PC-3 (cell line): Measurements from ENCODE around the gene SLC27A3. TPM values are rescaled to one million over a fixed set of nuclear protein-coding genes. Genes with fewer than 3 reads are reported as not detected.

Experiments
- ATAC-seq: fragments of 200-7000 bp; cut with Tn5 transposase; 2 replicates; pipeline ENCODE4 v1.9.1; 2020; ENCODE audit warnings: mild to moderate bottlenecking, moderate library complexity
- BruUV-seq: library from RNA; stranded (reverse); fragments of 400-500 nt; replicated peaks from 2 replicates; lab custom pipeline; 2021; lab: Mats Ljungman, UMichigan
- CTCF ChIA-PET: fragments of 300-600 bp; sonication (Branson Sonifier 250); formaldehyde crosslinking; loops from one replicate; lab custom pipeline; 2022; ENCODE audit warnings: antibody characterized with exemption; lab: Charles Lee
- POLR2A ChIA-PET: fragments of 300-600 bp; sonication (Branson Sonifier 250); formaldehyde crosslinking; loops from one replicate; lab custom pipeline; 2022; ENCODE audit warnings: antibody characterized with exemption; ENCODE audit not compliant: unreplicated experiment; lab: Charles Lee
- DNase-seq: peaks from one replicate; pipeline ENCODE4 v3.0.0-alpha.2; 2015
- H2AFZ ChIP-seq: fragments of 300-600 bp; sonication (generic); 2 replicates; pipeline ENCODE4 v1.6.0; 2016; ENCODE audit warnings: antibody characterized with exemption, low read length
- H3F3A ChIP-seq: fragments of 300-600 bp; sonication (generic); one replicate; pipeline ENCODE4 v1.6.0; 2017; ENCODE audit warnings: antibody characterized with exemption, low read length, control low read depth, mild to moderate bottlenecking; ENCODE audit not compliant: unreplicated experiment
- H3K27ac ChIP-seq: fragments of 300-600 bp; sonication (generic); 2 replicates; pipeline ENCODE4 v1.5.1; 2016; ENCODE audit warnings: mild to moderate bottlenecking, low read length
- H3K27me3 ChIP-seq: fragments of 300-600 bp; sonication (generic); 2 replicates; pipeline ENCODE4 v1.6.1; 2016; ENCODE audit warnings: low read length, mixed read lengths
- H3K36me3 ChIP-seq: fragments of 300-600 bp; sonication (generic); 2 replicates; pipeline ENCODE4 v1.6.1; 2016; ENCODE audit warnings: low read depth, mixed run types, low read length, mixed read lengths
- H3K4me1 ChIP-seq: fragments of 300-600 bp; sonication (generic); 2 replicates; pipeline ENCODE4 v1.5.1; 2016; ENCODE audit warnings: low read length; ENCODE audit not compliant: insufficient read depth
- H3K4me2 ChIP-seq: fragments of 300-600 bp; sonication (generic); 2 replicates; pipeline ENCODE4 v1.6.0; 2016; ENCODE audit warnings: low read length
- H3K4me3 ChIP-seq: fragments of 300-600 bp; sonication (generic); 2 replicates; pipeline ENCODE4 v1.5.1; 2016; ENCODE audit warnings: mild to moderate bottlenecking, low read length, mixed read lengths
- H3K79me2 ChIP-seq: fragments of 300-600 bp; sonication (generic); 2 replicates; pipeline ENCODE4 v1.6.1; 2017; ENCODE audit warnings: low read length, mixed read lengths
- H3K9ac ChIP-seq: fragments of 300-600 bp; sonication (generic); 2 replicates; pipeline ENCODE4 v1.6.0; 2016; ENCODE audit warnings: mild to moderate bottlenecking, low read length
- H3K9me2 ChIP-seq: fragments of 300-600 bp; sonication (generic); replicated peaks from 2 replicates; pipeline ENCODE4 v1.6.1; 2016; ENCODE audit warnings: mixed run types, low read length, mixed read lengths
- H3K9me3 ChIP-seq: fragments of 300-600 bp; sonication (generic); 2 replicates; pipeline ENCODE4 v1.6.1; 2016; ENCODE audit warnings: low read length, mixed read lengths
- H4K20me1 ChIP-seq: fragments of 300-600 bp; sonication (generic); 2 replicates; pipeline ENCODE4 v1.6.1; 2016; ENCODE audit warnings: low read length, mixed read lengths
- CTCF ChIP-seq: fragments of 300-600 bp; sonication (generic); conservative IDR thresholded peaks from 2 replicates; pipeline ENCODE4 v1.5.1; 2017; ENCODE audit warnings: antibody characterized with exemption, low read depth, mild to moderate bottlenecking, low read length
- EZH2 ChIP-seq: fragments of 300-600 bp; sonication (generic); IDR thresholded peaks from one replicate; pipeline ENCODE4 v1.6.1; 2017; ENCODE audit warnings: antibody characterized with exemption, mild to moderate bottlenecking, low read length; ENCODE audit not compliant: unreplicated experiment
- EZH2phosphoT487 ChIP-seq: fragments of 300-600 bp; sonication (generic); IDR thresholded peaks from 2 replicates; pipeline ENCODE4 v1.6.1; 2018; ENCODE audit warnings: mild to moderate bottlenecking, antibody characterized with exemption, low read length, borderline replicate concordance
- intact Hi-C: fragments of 100-400 bp; cut with micrococcal nuclease; formaldehyde crosslinking; loops from 2 replicates; pipeline ENCODE4 v1.9.0; 2023
- total RNA-seq: library from RNA; depleted of rRNA; stranded (reverse); fragments of >200 nt; gene quantifications from 2 replicates; pipeline ENCODE4 v1.2.3, GENCODE V29; 2014

SLC27A3 gene
- total RNA-seq, 1 experiment from 2014 or later, result 6.3 TPM

GRCh38 chr1:153795934-153796785 lies 21.0 kb downstream of the SLC27A3 start:
- TF ChIP-seq CTCF (no peak), EZH2 (no peak), EZH2phosphoT487 (no peak)
- H3K9me2 ChIP-seq, result no peaks in the 10 kb centered on the region
- no peaks in the 10 kb centered on the region for H3K36me3 ChIP-seq
- intact Hi-C loops, result loop anchor here (5.0 kb wide), 1 partner anchor 126 kb away; the partner anchor contains the start of gene GATAD2B
- ATAC-seq (no peak), DNase-seq (no peak)
- no peak overlapping the region for H3K27ac ChIP-seq
- no peaks in the 10 kb centered on the region for H3K9me3 ChIP-seq
- POLR2A ChIA-PET, result no interaction called here
- no peaks in the 10 kb centered on the region for H3K79me2 ChIP-seq
- H3K4me3 ChIP-seq, result no peak overlapping the region
- no peak overlapping the region for H3K9ac ChIP-seq
- no TSS peak for BruUV-seq
- H2AFZ ChIP-seq, result no peak overlapping the region
- no peak overlapping the region for H3K4me2 ChIP-seq
- no peaks in the 10 kb centered on the region for H4K20me1 ChIP-seq
- H3K27me3 ChIP-seq, result no peaks in the 10 kb centered on the region
- no peaks in the 10 kb centered on the region for H3K4me1 ChIP-seq
- no peaks in the 10 kb centered on the region for H3F3A ChIP-seq
- CTCF ChIA-PET, result interaction anchor here (1.1 kb wide), 1 partner anchor 191 kb away, joined by 3 read pairs; no protein-coding TSS in a partner anchor

- H2AFZ ChIP-seq, result no peak overlapping the region
- no peaks in the 10 kb centered on the region for H3K27me3 ChIP-seq
- no peak overlapping the region for H3K4me3 ChIP-seq
- no peaks in the 10 kb centered on the region for H3F3A ChIP-seq
- H3K27ac ChIP-seq, result no peak overlapping the region
- DNase-seq (peak; percentile 92), ATAC-seq (peak; percentile 84)
- peak overlapping the region; percentile 27; the same call in 1 of the 2 replicates for H3K4me2 ChIP-seq
- no peaks in the 10 kb centered on the region for H3K9me2 ChIP-seq
- CTCF ChIA-PET, result interaction anchor here (0.6 to 1.1 kb wide), 3 partner anchors 63 to 442 kb away, joined by 3 read pairs; no protein-coding TSS in a partner anchor
- no peaks in the 10 kb centered on the region for H4K20me1 ChIP-seq
- POLR2A ChIA-PET, result no interaction called here
- TSS peak; percentile 2 for BruUV-seq
- no peaks in the 10 kb centered on the region for H3K9me3 ChIP-seq
- H3K79me2 ChIP-seq, result no peaks in the 10 kb centered on the region
- no peaks in the 10 kb centered on the region for H3K36me3 ChIP-seq
- TF ChIP-seq EZH2phosphoT487 (no peak), EZH2 (no peak), CTCF (peak; percentile 88)
- intact Hi-C loops, result loop anchor here (1.0 to 5.0 kb wide), 2 partner anchors 125 to 189 kb away; partner anchors contain the start of genes GATAD2B and RAB13
- no peak overlapping the region for H3K9ac ChIP-seq
- no peaks in the 10 kb centered on the region for H3K4me1 ChIP-seq
Measured at GRCh38 chr1:153796786-153797659, 21.8 kb downstream of the SLC27A3 start.
